Activated CD4-positive, alpha-beta memory T cell treated with anti-CD3 and anti-CD28 coated beads, Interleukin-2, amount 10 ng/mL, durations not matched to agents 7 days and 5 days (primary cell): Measurements from ENCODE around the gene TMEM269. TPM values are rescaled to one million over a fixed set of nuclear protein-coding genes. Genes with fewer than 3 reads are reported as not detected.

ENCODE experiments used
- CTCF ChIA-PET: fragments of 350-600 bp; sonication (Branson Sonifier 250); formaldehyde crosslinking; loops from one replicate; lab custom pipeline; 2021; ENCODE audit warnings: antibody characterized with exemption, inconsistent platforms; lab: Charles Lee
- POLR2A ChIA-PET: fragments of 350-600 bp; sonication (Branson Sonifier 250); formaldehyde crosslinking; loops from one replicate; lab custom pipeline; 2021; ENCODE audit warnings: antibody characterized with exemption; lab: Charles Lee
- DNase-seq: peaks from one replicate; pipeline ENCODE4 v3.0.0-alpha.2; 2020
- H3K27ac Mint-ChIP-seq: one replicate; pipeline ENCODE4 v1.8.0; 2021; ENCODE audit warnings: mild to moderate bottlenecking, mixed read lengths
- H3K27me3 Mint-ChIP-seq: one replicate; pipeline ENCODE4 v1.8.0; 2021; ENCODE audit warnings: mixed read lengths
- H3K36me3 Mint-ChIP-seq: one replicate; pipeline ENCODE4 v1.8.0; 2021; ENCODE audit warnings: low read depth, mixed read lengths
- H3K4me1 Mint-ChIP-seq: one replicate; pipeline ENCODE4 v1.8.0; 2021; ENCODE audit warnings: mixed read lengths
- H3K4me3 Mint-ChIP-seq: one replicate; pipeline ENCODE4 v1.8.0; 2021; ENCODE audit warnings: mild to moderate bottlenecking, mixed read lengths
- H3K9me3 Mint-ChIP-seq: one replicate; pipeline ENCODE4 v1.8.0; 2021; ENCODE audit warnings: mixed read lengths
- total RNA-seq, 2 experiments: library from RNA; stranded (reverse); gene quantifications; one replicate each; pipeline ENCODE4 v1.2.3, GENCODE V29; 2021

TMEM269 gene
- not detected for total RNA-seq

- no peaks in the 10 kb centered on the region for H3K9me3 Mint-ChIP-seq
- H3K27me3 Mint-ChIP-seq: no peaks in the 10 kb centered on the region
- H3K27ac Mint-ChIP-seq: peak within 1 kb of the TSS; percentile 20
- ChIA-PET POLR2A (interaction anchor here (1.0 to 1.5 kb wide), 4 partner anchors 8 to 40 kb away, joined by 3 to 4 read pairs (median 3); partner anchors contain the start of genes C1orf50, ERMAP and P3H1), CTCF (interaction anchor here (1.0 to 1.4 kb wide), 2 partner anchors 19 to 288 kb away, joined by 3 to 4 read pairs; partner anchors contain the start of genes C1orf50 and P3H1)
- DNase-seq: peak; percentile 66
- H3K36me3 Mint-ChIP-seq: peaks cover 22% of the 10 kb centered on the region
- H3K4me3 Mint-ChIP-seq: peak within 1 kb of the TSS; percentile 69
- H3K4me1 Mint-ChIP-seq: peaks cover 29% of the 10 kb centered on the region
Measured at GRCh38 chr1:42784946-42785693, at the start of gene TMEM269. Gene TMEM269, plus strand, starts transcription at chr1:42784991. Its CDS starts 4,903 bp downstream, at chr1:42789894.

GRCh38 chr1:42735056-42735455 is 49.7 kb upstream of the TMEM269 start:
- no peak overlapping the region for H3K4me3 Mint-ChIP-seq
- CTCF ChIA-PET: interaction anchor here (0.6 kb wide), 1 partner anchor 340 kb away, joined by 4 read pairs; no protein-coding TSS in a partner anchor
- no peak overlapping the region for H3K27ac Mint-ChIP-seq
- H3K27me3 Mint-ChIP-seq: no peaks in the 10 kb centered on the region
- H3K9me3 Mint-ChIP-seq: no peaks in the 10 kb centered on the region
- POLR2A ChIA-PET: no interaction called here
- DNase-seq: no peak
- peaks cover 11% of the 10 kb centered on the region for H3K4me1 Mint-ChIP-seq
- no peaks in the 10 kb centered on the region for H3K36me3 Mint-ChIP-seq

- Mint-ChIP-seq H3K27me3 (no peaks in the 10 kb centered on the region), H3K9me3 (no peaks in the 10 kb centered on the region), H3K27ac (no peak overlapping the region), H3K4me3 (no peak overlapping the region), H3K4me1 (peaks cover 11% of the 10 kb centered on the region), H3K36me3 (no peaks in the 10 kb centered on the region)
- POLR2A ChIA-PET: no interaction called here
- CTCF ChIA-PET: interaction anchor here (0.6 kb wide), 1 partner anchor 340 kb away, joined by 4 read pairs; no protein-coding TSS in a partner anchor
- DNase-seq: no peak
Measured at GRCh38 chr1:42735477-42736105, 49.2 kb upstream of the TMEM269 start.

GRCh38 chr1:42736152-42736551 is 48.6 kb upstream of the TMEM269 start:
- no peaks in the 10 kb centered on the region for H3K9me3 Mint-ChIP-seq
- no peaks in the 10 kb centered on the region for H3K36me3 Mint-ChIP-seq
- H3K4me3 Mint-ChIP-seq: no peak overlapping the region
- POLR2A ChIA-PET: no interaction called here
- no peaks in the 10 kb centered on the region for H3K27me3 Mint-ChIP-seq
- CTCF ChIA-PET: no interaction called here
- peaks cover 9% of the 10 kb centered on the region for H3K4me1 Mint-ChIP-seq
- no peak overlapping the region for H3K27ac Mint-ChIP-seq
- no peak for DNase-seq

GRCh38 chr1:42736571-42737200 is 48.1 kb upstream of the TMEM269 start:
- H3K27ac Mint-ChIP-seq: no peak overlapping the region
- DNase-seq: no peak
- no peaks in the 10 kb centered on the region for H3K9me3 Mint-ChIP-seq
- POLR2A ChIA-PET: interaction anchor here (1.3 kb wide), 1 partner anchor 30 kb away, joined by 4 read pairs; the partner anchor contains the start of genes C1orf50 and P3H1
- no peaks in the 10 kb centered on the region for H3K27me3 Mint-ChIP-seq
- CTCF ChIA-PET: interaction anchor here (0.5 kb wide), 1 partner anchor 11 kb away, joined by 3 read pairs; no protein-coding TSS in a partner anchor
- H3K36me3 Mint-ChIP-seq: no peaks in the 10 kb centered on the region
- no peak overlapping the region for H3K4me3 Mint-ChIP-seq
- peaks cover 9% of the 10 kb centered on the region for H3K4me1 Mint-ChIP-seq

GRCh38 chr1:42737257-42737656 is 47.5 kb upstream of the TMEM269 start:
- no peak for DNase-seq
- Mint-ChIP-seq H3K27me3 (no peaks in the 10 kb centered on the region), H3K9me3 (no peaks in the 10 kb centered on the region), H3K4me3 (no peak overlapping the region), H3K36me3 (no peaks in the 10 kb centered on the region), H3K27ac (no peak overlapping the region), H3K4me1 (peaks cover 9% of the 10 kb centered on the region)
- POLR2A ChIA-PET: interaction anchor here (1.3 kb wide), 1 partner anchor 30 kb away, joined by 4 read pairs; the partner anchor contains the start of genes C1orf50 and P3H1
- CTCF ChIA-PET: interaction anchor here (0.5 to 0.8 kb wide), 2 partner anchors 10 to 12 kb away, joined by 3 read pairs; no protein-coding TSS in a partner anchor

GRCh38 chr1:42737986-42738677 is 46.7 kb upstream of the TMEM269 start:
- Mint-ChIP-seq H3K27ac (no peak overlapping the region), H3K27me3 (no peaks in the 10 kb centered on the region), H3K4me1 (peaks cover 9% of the 10 kb centered on the region), H3K4me3 (no peak overlapping the region), H3K36me3 (no peaks in the 10 kb centered on the region), H3K9me3 (no peaks in the 10 kb centered on the region)
- ChIA-PET CTCF (interaction anchor here (0.8 kb wide), 1 partner anchor 9 kb away, joined by 3 read pairs; no protein-coding TSS in a partner anchor), POLR2A (interaction anchor here (1.3 kb wide), 1 partner anchor 29 kb away, joined by 4 read pairs; the partner anchor contains the start of genes C1orf50 and P3H1)
- DNase-seq: no peak

- no peaks in the 10 kb centered on the region for H3K36me3 Mint-ChIP-seq
- no peak for DNase-seq
- POLR2A ChIA-PET: interaction anchor here (0.6 kb wide), 1 partner anchor 11 kb away, joined by 3 read pairs; no protein-coding TSS in a partner anchor
- H3K27ac Mint-ChIP-seq: no peak overlapping the region
- no peak overlapping the region for H3K4me3 Mint-ChIP-seq
- CTCF ChIA-PET: no interaction called here
- peaks cover 9% of the 10 kb centered on the region for H3K4me1 Mint-ChIP-seq
- H3K27me3 Mint-ChIP-seq: no peaks in the 10 kb centered on the region
- no peaks in the 10 kb centered on the region for H3K9me3 Mint-ChIP-seq
Measured at GRCh38 chr1:42738678-42739226, 46.0 kb upstream of the TMEM269 start.

- H3K9me3 Mint-ChIP-seq: no peaks in the 10 kb centered on the region
- H3K27ac Mint-ChIP-seq: no peak within 1 kb of the TSS
- ChIA-PET POLR2A (interaction anchor here (0.8 kb wide), 1 partner anchor 26 kb away, joined by 3 read pairs; no protein-coding TSS in a partner anchor), CTCF (no interaction called here)
- H3K4me1 Mint-ChIP-seq: peaks cover 9% of the 10 kb centered on the region
- no peaks in the 10 kb centered on the region for H3K36me3 Mint-ChIP-seq
- H3K27me3 Mint-ChIP-seq: no peaks in the 10 kb centered on the region
- no peak within 1 kb of the TSS for H3K4me3 Mint-ChIP-seq
- DNase-seq: no peak
Measured at GRCh38 chr1:42739753-42740700, 44.8 kb upstream of the TMEM269 start, which contains the start of gene CLDN19. Gene CLDN19, minus strand, starts transcription at chr1:42740236. Its CDS starts 173 bp downstream, at chr1:42740063.

- H3K27ac Mint-ChIP-seq: no peak overlapping the region
- H3K27me3 Mint-ChIP-seq: no peaks in the 10 kb centered on the region
- DNase-seq: no peak
- H3K4me3 Mint-ChIP-seq: no peak overlapping the region
- ChIA-PET CTCF (no interaction called here), POLR2A (interaction anchor here (0.8 kb wide), 1 partner anchor 25 kb away, joined by 3 read pairs; no protein-coding TSS in a partner anchor)
- peaks cover 3% of the 10 kb centered on the region for H3K36me3 Mint-ChIP-seq
- no peaks in the 10 kb centered on the region for H3K9me3 Mint-ChIP-seq
- peaks cover 9% of the 10 kb centered on the region for H3K4me1 Mint-ChIP-seq
Measured at GRCh38 chr1:42740851-42741580, 43.8 kb upstream of the TMEM269 start.
